ENCODE measurements around the gene RAET1G.
"Not testable (repeated sequence)": the region's sequence is repeated elsewhere in the genome, so short reads cannot be mapped to it uniquely, and the experiment has no call there.

The RAET1G gene

GRCh38 chr6:149938571-149939355, 15.8 kb upstream of the RAET1G start:
- in situ Hi-C loops (cut with MboI; ENCODE audit: low pct_unique_long_range_greater_than_20kb, low sequenced_read_pairs), result loop anchor here (10.0 kb wide), 1 partner anchor 66 kb away; no protein-coding TSS in a partner anchor
- DNase-seq, result no peak

- DNase-seq, result not testable (repeated sequence)
- in situ Hi-C loops (cut with MboI; ENCODE audit: low pct_unique_long_range_greater_than_20kb, low sequenced_read_pairs), result loop anchor here (10.0 kb wide), 1 partner anchor 67 kb away; no protein-coding TSS in a partner anchor
These were observed 15.2 kb upstream of the RAET1G start for GRCh38 chr6:149938013-149938570.

- DNase-seq, result no peak
- in situ Hi-C loops (cut with MboI; ENCODE audit: low pct_unique_long_range_greater_than_20kb, low sequenced_read_pairs), result loop anchor here (10.0 kb wide), 1 partner anchor 68 kb away; no protein-coding TSS in a partner anchor
These were observed 13.8 kb upstream of the RAET1G start for GRCh38 chr6:149936743-149937142.

- DNase-seq, result no peak
- in situ Hi-C loops (cut with MboI; ENCODE audit: low pct_unique_long_range_greater_than_20kb, low sequenced_read_pairs), result loop anchor here (10.0 kb wide), 1 partner anchor 69 kb away; no protein-coding TSS in a partner anchor
These were observed 12.7 kb upstream of the RAET1G start for GRCh38 chr6:149935668-149936067.

GRCh38 chr6:149935246-149935645, 12.3 kb upstream of the RAET1G start:
- DNase-seq, result no peak
- in situ Hi-C loops (cut with MboI; ENCODE audit: low pct_unique_long_range_greater_than_20kb, low sequenced_read_pairs), result loop anchor here (10.0 kb wide), 1 partner anchor 70 kb away; no protein-coding TSS in a partner anchor

GRCh38 chr6:149934249-149935156, 11.6 kb upstream of the RAET1G start:
- in situ Hi-C loops (cut with MboI; ENCODE audit: low pct_unique_long_range_greater_than_20kb, low sequenced_read_pairs), result loop anchor here (10.0 kb wide), 1 partner anchor 70 kb away; no protein-coding TSS in a partner anchor

GRCh38 chr6:149933461-149933860, 10.5 kb upstream of the RAET1G start:
- in situ Hi-C loops (cut with MboI; ENCODE audit: low pct_unique_long_range_greater_than_20kb, low sequenced_read_pairs), result loop anchor here (10.0 kb wide), 1 partner anchor 71 kb away; no protein-coding TSS in a partner anchor
- DNase-seq, result no peak

More at GRCh38 chr6:149934249-149935156, 11.6 kb upstream of the RAET1G start:
- peak; percentile 82 for DNase-seq

- in situ Hi-C loops (cut with MboI; ENCODE audit: low pct_unique_long_range_greater_than_20kb, low sequenced_read_pairs), result loop anchor here (10.0 kb wide), 1 partner anchor 72 kb away; no protein-coding TSS in a partner anchor
- no peak for DNase-seq
These were observed 10.1 kb upstream of the RAET1G start for GRCh38 chr6:149933036-149933435.

- in situ Hi-C loops (cut with MboI; ENCODE audit: low pct_unique_long_range_greater_than_20kb, low sequenced_read_pairs), result loop anchor here (10.0 kb wide), 1 partner anchor 73 kb away; no protein-coding TSS in a partner anchor
- no peak for DNase-seq
These were observed 8.6 kb upstream of the RAET1G start for GRCh38 chr6:149931501-149931900.

- DNase-seq, result peak; percentile 33
- in situ Hi-C loops (cut with MboI; ENCODE audit: low pct_unique_long_range_greater_than_20kb, low sequenced_read_pairs), result no loop called here
These were observed 6.5 kb upstream of the RAET1G start for GRCh38 chr6:149929422-149929821.

- DNase-seq; in situ Hi-C loops (cut with MboI; ENCODE audit: low pct_unique_long_range_greater_than_20kb, low sequenced_read_pairs): not testable (repeated sequence)
These were observed 4.1 kb upstream of the RAET1G start for GRCh38 chr6:149927025-149927424.

- peak; percentile 91 for DNase-seq
These were observed 3.3 kb upstream of the RAET1G start for GRCh38 chr6:149925974-149926777.

GRCh38 chr6:149925253-149925973, 2.5 kb upstream of the RAET1G start:
- in situ Hi-C loops (cut with MboI; ENCODE audit: low pct_unique_long_range_greater_than_20kb, low sequenced_read_pairs), result no loop called here
- DNase-seq, result no peak

More at GRCh38 chr6:149925974-149926777, 3.3 kb upstream of the RAET1G start:
- in situ Hi-C loops (cut with MboI; ENCODE audit: low pct_unique_long_range_greater_than_20kb, low sequenced_read_pairs), result no loop called here

GRCh38 chr6:149924933-149925252, 2.0 kb upstream of the RAET1G start:
- in situ Hi-C loops (cut with MboI; ENCODE audit: low pct_unique_long_range_greater_than_20kb, low sequenced_read_pairs), result no loop called here
- DNase-seq, result no peak

GRCh38 chr6:149924206-149924932, 1.4 kb upstream of the RAET1G start:
- DNase-seq, result no peak
- in situ Hi-C loops (cut with MboI; ENCODE audit: low pct_unique_long_range_greater_than_20kb, low sequenced_read_pairs), result no loop called here

- in situ Hi-C loops (cut with MboI; ENCODE audit: low pct_unique_long_range_greater_than_20kb, low sequenced_read_pairs), result no loop called here
- DNase-seq, result no peak
These were observed 536 bp upstream of the RAET1G start for GRCh38 chr6:149923327-149923986.

GRCh38 chr6:149922091-149922490, 830 bp downstream of the RAET1G start:
- in situ Hi-C loops (cut with MboI; ENCODE audit: low pct_unique_long_range_greater_than_20kb, low sequenced_read_pairs); DNase-seq: not testable (repeated sequence)

Measured in KBM-7 (cell line).